Mesenchymal stem cell (in vitro differentiated cells and primary cell): ENCODE measurements around the gene TMEM138.

ENCODE experiments used
- DNase-seq: peaks from one replicate; pipeline ENCODE4 v3.0.0-alpha.2; 2013
- H2AFZ ChIP-seq: one replicate; pipeline ENCODE4 v1.6.1; 2013; ENCODE audit warnings: low read depth, mild to moderate bottlenecking, control low read depth, inconsistent platforms, low read length, moderate library complexity
- H2AK5ac ChIP-seq: 2 replicates; pipeline ENCODE4 v1.6.1; 2013; ENCODE audit warnings: low read length, moderate library complexity, mild to moderate bottlenecking, inconsistent platforms; ENCODE audit not compliant: severe bottlenecking
- H2BK120ac ChIP-seq: one replicate; pipeline ENCODE4 v1.6.1; 2013; ENCODE audit warnings: low read depth, mild to moderate bottlenecking, inconsistent platforms, low read length, moderate library complexity
- H2BK12ac ChIP-seq, 2 experiments: one replicate each; pipeline ENCODE4 v1.6.1; 2013; ENCODE audit warnings: inconsistent platforms in 2 of 2, low read length in 2 of 2, mild to moderate bottlenecking in 2 of 2, moderate library complexity in 2 of 2, control low read depth in 1 of 2
- H2BK15ac ChIP-seq: one replicate; pipeline ENCODE4 v1.6.1; 2013; ENCODE audit warnings: mild to moderate bottlenecking, low read depth, inconsistent platforms; ENCODE audit not compliant: poor library complexity, severe bottlenecking
- H2BK5ac ChIP-seq: 2 replicates; pipeline ENCODE4 v1.6.1; 2013; ENCODE audit warnings: low read depth, mild to moderate bottlenecking, low read length, control low read depth, inconsistent platforms; ENCODE audit not compliant: poor library complexity, severe bottlenecking
- H3K14ac ChIP-seq, 2 experiments: one replicate each; pipeline ENCODE4 v1.6.1; 2013; ENCODE audit warnings: inconsistent platforms in 2 of 2, low read length in 2 of 2, control low read depth in 1 of 2, mild to moderate bottlenecking in 1 of 2, moderate library complexity in 1 of 2
- H3K18ac ChIP-seq, 2 experiments: one replicate each; pipeline ENCODE4 v1.6.1; 2013; ENCODE audit warnings: inconsistent platforms in 2 of 2, low read length in 2 of 2, control low read depth in 1 of 2, low read depth in 1 of 2, mild to moderate bottlenecking in 1 of 2
- H3K23ac ChIP-seq, 2 experiments: one replicate each; pipeline ENCODE4 v1.6.1; 2013; ENCODE audit warnings: inconsistent platforms in 2 of 2, low read length in 2 of 2, mild to moderate bottlenecking in 2 of 2, moderate library complexity in 2 of 2, control low read depth in 1 of 2
- H3K27ac ChIP-seq: 2 replicates; pipeline ENCODE4 v1.5.1; 2013; ENCODE audit warnings: mild to moderate bottlenecking, moderate library complexity, low read length, control low read depth, inconsistent platforms; ENCODE audit not compliant: poor library complexity, severe bottlenecking
- H3K27me3 ChIP-seq, 2 experiments: 2 replicates each; pipeline versions ENCODE4 v1.6.1 to v1.7.0; 2013; ENCODE audit warnings: low read length in 2 of 2, mild to moderate bottlenecking in 2 of 2, moderate library complexity in 2 of 2, control low read depth in 1 of 2, inconsistent platforms in 1 of 2; ENCODE audit not compliant: control insufficient read depth in 1 of 2, insufficient read depth in 1 of 2
- H3K36me3 ChIP-seq, 2 experiments: 2 replicates each; pipeline versions ENCODE4 v1.6.1 to v1.7.0; 2013; ENCODE audit warnings: low read length in 2 of 2, control low read depth in 1 of 2, inconsistent platforms in 1 of 2, low read depth in 1 of 2, mild to moderate bottlenecking in 1 of 2; ENCODE audit not compliant: insufficient read depth in 2 of 2, control insufficient read depth in 1 of 2
- H3K4ac ChIP-seq, 2 experiments: one replicate each; pipeline ENCODE4 v1.6.1; 2013; ENCODE audit warnings: inconsistent platforms in 2 of 2, low read length in 2 of 2, mild to moderate bottlenecking in 2 of 2, moderate library complexity in 2 of 2, control low read depth in 1 of 2, low read depth in 1 of 2
- H3K4me1 ChIP-seq: 2 replicates; pipeline ENCODE4 v1.6.1; 2013; ENCODE audit warnings: low read depth, low read length, control low read depth; ENCODE audit not compliant: control insufficient read depth, insufficient read depth
- H3K4me2 ChIP-seq: 2 replicates; pipeline ENCODE4 v1.6.1; 2013; ENCODE audit warnings: low read length, mild to moderate bottlenecking, inconsistent platforms; ENCODE audit not compliant: poor library complexity, severe bottlenecking
- H3K4me3 ChIP-seq, 2 experiments: 2 replicates each; pipeline versions ENCODE4 v1.5.1 to v1.7.0; 2013; ENCODE audit warnings: low read length in 2 of 2, mild to moderate bottlenecking in 2 of 2, control low read depth in 1 of 2, low read depth in 1 of 2; ENCODE audit not compliant: insufficient read depth in 1 of 2
- H3K79me1 ChIP-seq: replicated peaks from 2 replicates; pipeline ENCODE4 v1.6.1; 2013; ENCODE audit warnings: mild to moderate bottlenecking, control low read depth, low read length, inconsistent platforms; ENCODE audit not compliant: poor library complexity, severe bottlenecking
- H3K9ac ChIP-seq: 2 replicates; pipeline ENCODE4 v1.7.0; 2013; ENCODE audit warnings: mild to moderate bottlenecking, low read length, moderate library complexity
- H3K9me3 ChIP-seq: 2 replicates; pipeline ENCODE4 v1.7.0; 2013; ENCODE audit warnings: mild to moderate bottlenecking, low read length; ENCODE audit not compliant: control insufficient read depth
- H4K8ac ChIP-seq: one replicate; pipeline ENCODE4 v1.6.1; 2013; ENCODE audit warnings: inconsistent platforms, mild to moderate bottlenecking, low read length, moderate library complexity
- H4K91ac ChIP-seq: one replicate; pipeline ENCODE4 v1.6.1; 2013; ENCODE audit warnings: mild to moderate bottlenecking, low read length, inconsistent platforms
- WGBS: methylation state at CpG from one replicate; pipeline ENCODE4 v1.1.7; 2013; ENCODE audit warnings: mixed read lengths; 5-methylcytosine and 5-hydroxymethylcytosine counted together

Gene TMEM138

DNA sequence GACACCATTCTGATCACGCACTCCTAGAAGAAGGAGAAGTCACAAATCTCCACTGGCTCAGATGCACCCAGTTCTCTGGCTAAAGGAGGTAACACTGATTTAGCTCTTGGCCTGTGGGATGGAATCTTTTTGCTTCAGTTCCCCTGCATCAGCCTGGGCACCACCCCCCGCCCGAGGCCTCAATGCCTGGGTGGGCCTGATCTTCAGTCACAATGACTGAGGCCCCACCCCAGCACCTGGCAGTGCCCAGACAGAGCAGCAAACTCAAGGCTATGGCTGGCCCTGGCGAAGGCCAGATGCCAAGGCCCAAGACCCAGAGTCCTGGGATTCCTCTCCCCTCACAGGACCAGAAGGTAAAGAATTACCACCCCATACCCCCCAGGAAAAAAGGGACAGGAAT, 5.5 kb upstream of the TMEM138 start:
- Histone ChIP-seq H3K4me2 (no peak overlapping the region), H3K27me3 (no peaks in the 10 kb centered on the region), H2AFZ (no peak overlapping the region), H3K79me1 (peaks cover 29% of the 10 kb centered on the region), H3K18ac (no peak overlapping the region), H3K4me1 (no peaks in the 10 kb centered on the region), H3K4ac (no peak overlapping the region), H3K36me3 (peaks cover 25 to 57% of the 10 kb centered on the region in 2 experiments), H2AK5ac (no peak overlapping the region), H2BK12ac (no peak overlapping the region), H3K9ac (no peak overlapping the region), H4K8ac (no peak overlapping the region), H4K91ac (no peak overlapping the region), H3K9me3 (no peaks in the 10 kb centered on the region), H2BK5ac (no peak overlapping the region), H3K4me3 (no peak overlapping the region), H2BK120ac (no peak overlapping the region), H3K23ac (no peak overlapping the region), H3K14ac (no peak overlapping the region), H2BK15ac (no peak overlapping the region), H3K27ac (no peak overlapping the region)
- 97% methylated on average over 4 of the region's 4 CpGs for WGBS
- DNase-seq, result no peak

DNA sequence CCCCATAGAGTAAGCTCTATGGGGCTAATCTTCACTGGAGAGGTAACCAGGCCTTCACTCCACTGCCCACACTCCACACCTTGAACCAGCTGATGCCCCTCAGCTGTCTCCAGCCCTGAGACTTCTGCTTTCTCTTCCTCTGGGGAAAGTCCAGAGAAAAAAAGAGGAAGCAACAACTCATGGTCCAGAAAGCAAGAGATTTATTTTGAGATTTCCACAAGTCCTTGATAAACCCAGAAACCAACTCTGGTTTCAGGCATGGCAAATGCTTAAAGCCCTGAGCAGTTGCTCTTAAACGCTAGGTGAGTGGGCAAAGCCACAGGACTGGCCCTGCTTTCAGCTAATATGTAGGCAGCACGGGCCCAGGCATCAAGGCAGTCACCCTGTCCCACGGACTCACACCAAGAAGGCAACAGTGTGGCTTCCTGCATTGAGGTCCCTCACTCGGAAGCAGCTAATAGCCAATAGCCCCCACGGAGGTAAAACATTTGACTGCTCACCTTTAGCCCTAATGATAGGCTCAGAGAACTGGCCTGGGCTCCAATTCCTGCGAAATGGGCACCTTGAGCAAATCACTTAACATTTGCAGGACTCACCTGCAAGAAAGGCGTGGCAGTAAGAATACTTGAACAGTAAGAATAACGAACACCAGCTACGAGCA, 4.8 kb upstream of the TMEM138 start:
- no peak overlapping the region for H3K23ac ChIP-seq
- H3K4me2 ChIP-seq, result no peak overlapping the region
- no peak overlapping the region for H2AFZ ChIP-seq
- no peaks in the 10 kb centered on the region for H3K4me1 ChIP-seq
- H3K18ac ChIP-seq, result no peak overlapping the region
- no peak for DNase-seq
- 96% methylated on average over 9 of the region's 9 CpGs for WGBS
- H2BK5ac ChIP-seq, result no peak overlapping the region
- H4K91ac ChIP-seq, result no peak overlapping the region
- H3K4me3 ChIP-seq, result no peak overlapping the region
- no peaks in the 10 kb centered on the region for H3K27me3 ChIP-seq
- H2AK5ac ChIP-seq, result no peak overlapping the region
- no peak overlapping the region for H2BK15ac ChIP-seq
- H3K4ac ChIP-seq, result no peak overlapping the region
- no peak overlapping the region for H2BK120ac ChIP-seq
- H3K27ac ChIP-seq, result no peak overlapping the region
- no peak overlapping the region for H3K14ac ChIP-seq
- H2BK12ac ChIP-seq, result no peak overlapping the region
- H3K9me3 ChIP-seq, result no peaks in the 10 kb centered on the region
- H4K8ac ChIP-seq, result no peak overlapping the region
- H3K79me1 ChIP-seq, result peaks cover 29% of the 10 kb centered on the region
- H3K36me3 ChIP-seq, result peaks cover 19 to 50% of the 10 kb centered on the region in 2 experiments
- H3K9ac ChIP-seq, result no peak overlapping the region

DNA sequence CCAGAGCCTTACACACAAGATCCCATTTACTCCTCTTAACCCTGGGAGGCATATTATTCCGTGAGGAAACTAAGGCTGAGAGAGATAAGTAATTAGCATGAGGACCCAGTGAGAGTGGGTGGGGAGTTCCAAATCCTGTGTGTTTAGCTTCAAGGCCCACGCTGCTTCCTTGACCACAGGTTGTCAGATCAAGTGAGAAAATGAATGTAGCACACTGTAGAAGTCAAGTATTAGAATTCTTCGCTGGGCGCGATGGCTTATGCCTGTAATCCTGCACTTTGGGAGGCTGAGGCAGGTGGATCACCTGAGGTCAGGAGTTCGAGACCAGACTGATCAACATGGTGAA, 4.3 kb upstream of the TMEM138 start:
- H3K4me1 ChIP-seq, result no peaks in the 10 kb centered on the region
- WGBS, result 98% methylated on average over 6 of the region's 6 CpGs
- H3K79me1 ChIP-seq, result peaks cover 29% of the 10 kb centered on the region
- no peak overlapping the region for H2BK5ac ChIP-seq
- no peak overlapping the region for H3K4ac ChIP-seq
- no peak overlapping the region for H3K18ac ChIP-seq
- no peak overlapping the region for H3K4me2 ChIP-seq
- H4K8ac ChIP-seq, result no peak overlapping the region
- no peak overlapping the region for H2BK120ac ChIP-seq
- no peak overlapping the region for H3K4me3 ChIP-seq
- no peak overlapping the region for H3K27ac ChIP-seq
- no peak overlapping the region for H3K14ac ChIP-seq
- no peak overlapping the region for H2BK15ac ChIP-seq
- H2AK5ac ChIP-seq, result no peak overlapping the region
- H3K27me3 ChIP-seq, result no peaks in the 10 kb centered on the region
- H3K9ac ChIP-seq, result no peak overlapping the region
- peaks cover 16 to 45% of the 10 kb centered on the region in 2 experiments for H3K36me3 ChIP-seq
- no peak for DNase-seq
- no peak overlapping the region for H2BK12ac ChIP-seq
- no peaks in the 10 kb centered on the region for H3K9me3 ChIP-seq
- H4K91ac ChIP-seq, result no peak overlapping the region
- no peak overlapping the region for H2AFZ ChIP-seq
- no peak overlapping the region for H3K23ac ChIP-seq

DNA sequence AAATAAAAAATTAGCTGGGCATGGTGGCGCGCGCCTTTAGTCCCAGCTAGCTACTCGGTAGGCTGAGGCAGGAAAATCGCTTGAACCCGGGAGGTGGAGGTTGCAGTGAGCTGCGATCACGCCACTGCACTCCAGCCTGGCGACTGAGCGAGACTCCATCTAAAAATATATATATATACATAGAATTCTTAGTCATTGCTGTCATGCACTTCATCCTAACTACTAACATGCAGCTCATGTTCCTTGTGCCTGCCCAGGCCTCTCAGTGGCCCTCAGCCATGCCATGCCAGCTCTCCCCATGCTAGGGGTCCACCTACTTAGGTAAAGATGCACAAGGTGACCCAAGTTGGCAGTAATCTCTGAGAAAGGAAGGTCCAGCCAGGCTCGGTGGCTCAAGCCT, 3.6 kb upstream of the TMEM138 start:
- H4K8ac ChIP-seq, result no peak overlapping the region

More for the DNA sequence above, 3.6 kb upstream of the TMEM138 start:
- H2AK5ac ChIP-seq, result no peak overlapping the region
- no peak overlapping the region for H3K14ac ChIP-seq
- H3K4me3 ChIP-seq, result no peak overlapping the region
- no peak overlapping the region for H2BK120ac ChIP-seq
- WGBS, result 98% methylated on average over 7 of the region's 11 CpGs
- no peak overlapping the region for H3K4me2 ChIP-seq
- H2BK12ac ChIP-seq, result no peak overlapping the region
- H3K79me1 ChIP-seq, result peaks cover 29% of the 10 kb centered on the region
- H3K36me3 ChIP-seq, result peaks cover 9 to 41% of the 10 kb centered on the region in 2 experiments
- no peak overlapping the region for H2BK15ac ChIP-seq
- H4K91ac ChIP-seq, result no peak overlapping the region
- H3K27me3 ChIP-seq, result no peaks in the 10 kb centered on the region
- H3K4me1 ChIP-seq, result no peaks in the 10 kb centered on the region
- no peak overlapping the region for H2BK5ac ChIP-seq
- H3K23ac ChIP-seq, result no peak overlapping the region
- no peak overlapping the region for H3K18ac ChIP-seq
- no peak overlapping the region for H2AFZ ChIP-seq
- no peak overlapping the region for H3K4ac ChIP-seq
- no peaks in the 10 kb centered on the region for H3K9me3 ChIP-seq
- no peak overlapping the region for H3K9ac ChIP-seq
- DNase-seq, result no peak
- no peak overlapping the region for H3K27ac ChIP-seq
